GM12878 (cell line): ENCODE results near the gene PTPRF. TPM values are rescaled to one million over a fixed set of nuclear protein-coding genes. Genes with fewer than 3 reads are reported as not detected.

Source experiments
- ATAC-seq: fragments of 200-7000 bp; cut with Tn5 transposase; 3 replicates; pipeline ENCODE4 v1.9.1; 2020; ENCODE audit warnings: mild to moderate bottlenecking, moderate library complexity
- BruUV-seq: library from RNA; stranded (reverse); fragments of 400-500 nt; replicated peaks from 2 replicates; lab custom pipeline; 2021; lab: Mats Ljungman, UMichigan
- CTCF ChIA-PET: fragments of 300-600 bp; sonication (Branson Sonifier 250); formaldehyde crosslinking; extraction: SDS; loops from one replicate; lab custom pipeline; 2021; ENCODE audit warnings: inconsistent platforms; lab: Yijun Ruan, JAX
- POLR2A ChIA-PET: fragments of 350-600 bp; formaldehyde crosslinking; extraction: SDS; loops from one replicate; lab custom pipeline; 2021; ENCODE audit warnings: inconsistent platforms; lab: Charles Lee
- RAD21 ChIA-PET: fragments of 300-600 bp; sonication (Branson Sonifier 250); formaldehyde crosslinking; loops from one replicate; lab custom pipeline; 2023; ENCODE audit warnings: antibody characterized with exemption; ENCODE audit not compliant: unreplicated experiment; lab: Charles Lee
- SMC1A ChIA-PET: fragments of 300-600 bp; sonication (Branson Sonifier 250); formaldehyde crosslinking; loops from one replicate; lab custom pipeline; 2023; ENCODE audit not compliant: unreplicated experiment, uncharacterized antibody; lab: Charles Lee
- DNase-seq: peaks from one replicate; pipeline ENCODE4 v3.0.0-alpha.2; 2011; ENCODE audit warnings: low read depth, low spot score
- FAIRE-seq: peaks from 3 replicates; lab custom pipeline; 2011; peaks lifted over from hg19 to GRCh38; lab: Jason Lieb, UNC
- H2AFZ ChIP-seq: 2 replicates; pipeline ENCODE4 v1.6.0; 2011; ENCODE audit warnings: low read depth, low read length, control low read depth; ENCODE audit not compliant: control insufficient read depth
- H3K27ac ChIP-seq: 2 replicates; pipeline ENCODE4 v1.5.1; 2011; ENCODE audit warnings: control low read depth; ENCODE audit not compliant: control insufficient read depth, insufficient read depth
- H3K27me3 ChIP-seq, 2 experiments: replicated peaks in 1 of 2; 2 replicates each; pipeline versions ENCODE4 v1.6.0 to v1.6.1; 2011; ENCODE audit warnings: low read length in 1 of 2; ENCODE audit not compliant: control insufficient read depth in 2 of 2, insufficient read depth in 2 of 2
- H3K36me3 ChIP-seq, 2 experiments: 2 replicates each; pipeline ENCODE4 v1.5.1; 2011; ENCODE audit warnings: low read length in 1 of 2; ENCODE audit not compliant: control insufficient read depth in 2 of 2, insufficient read depth in 2 of 2
- H3K4me1 ChIP-seq: 2 replicates; pipeline ENCODE4 v1.6.1; 2011; ENCODE audit warnings: mild to moderate bottlenecking, low read length, moderate library complexity, mixed read lengths; ENCODE audit not compliant: control insufficient read depth, insufficient read depth
- H3K4me2 ChIP-seq: 2 replicates; pipeline ENCODE4 v1.6.0; 2011; ENCODE audit warnings: control low read depth; ENCODE audit not compliant: control insufficient read depth, insufficient read depth
- H3K4me3 ChIP-seq: fragments of 200-600 bp; sonication (generic); 2 replicates; pipeline ENCODE4 v1.5.1; 2016
- H3K79me2 ChIP-seq: 2 replicates; pipeline ENCODE4 v1.6.0; 2011; ENCODE audit warnings: low read length; ENCODE audit not compliant: control insufficient read depth, insufficient read depth
- H3K9ac ChIP-seq: 2 replicates; pipeline ENCODE4 v1.8.0; 2011; ENCODE audit warnings: low read length, control low read depth, mixed read lengths; ENCODE audit not compliant: control insufficient read depth, insufficient read depth
- H3K9me3 ChIP-seq: replicated peaks from 3 replicates; pipeline ENCODE4 v1.5.1; 2011; ENCODE audit warnings: mild to moderate bottlenecking, low read length; ENCODE audit not compliant: control insufficient read depth, insufficient read depth
- H4K20me1 ChIP-seq: 2 replicates; pipeline ENCODE4 v1.6.0; 2011; ENCODE audit not compliant: control insufficient read depth, insufficient read depth
- ASH2L ChIP-seq: fragments of 300-600, 200-600 bp; sonication (generic); IDR thresholded peaks from 2 replicates; pipeline ENCODE4 v1.6.1; 2017; ENCODE audit warnings: low read depth, mild to moderate bottlenecking, borderline replicate concordance
- ATF2 ChIP-seq: IDR thresholded peaks from 2 replicates; pipeline ENCODE4 v1.6.1; 2012; ENCODE audit warnings: low read length, inconsistent platforms
- CEBPB ChIP-seq, 2 experiments: fragments of 150-350 bp in 1 of 2; IDR thresholded peaks; 2 replicates each; pipeline ENCODE4 v1.6.1; 2012 to 2014; ENCODE audit warnings: low read depth in 2 of 2, low read length in 2 of 2, borderline replicate concordance in 1 of 2, inconsistent platforms in 1 of 2
- CHD1 ChIP-seq: IDR thresholded peaks from 2 replicates; pipeline ENCODE4 v1.6.1; 2012; ENCODE audit warnings: low read depth, low read length, improper control_type of control experiment
- CREB1 ChIP-seq: IDR thresholded peaks from 2 replicates; pipeline ENCODE4 v1.6.1; 2012; ENCODE audit warnings: low read depth, mild to moderate bottlenecking, inconsistent platforms
- EP300 ChIP-seq, 2 experiments: fragments of 150-350 bp in 1 of 2; IDR thresholded peaks; 2 replicates each; pipeline ENCODE4 v1.6.1; 2011 to 2012; ENCODE audit warnings: low read depth in 2 of 2, low read length in 2 of 2, borderline replicate concordance in 1 of 2, improper control_type of control experiment in 1 of 2, inconsistent platforms in 1 of 2; ENCODE audit not compliant: control insufficient read depth in 1 of 2
- GABPA ChIP-seq: IDR thresholded peaks from 2 replicates; pipeline ENCODE4 v1.6.1; 2014; ENCODE audit warnings: antibody characterized with exemption, low read depth, mild to moderate bottlenecking, inconsistent platforms
- HSF1 ChIP-seq: fragments of 150-350 bp; IDR thresholded peaks from 2 replicates; pipeline ENCODE4 v1.6.1; 2014; ENCODE audit warnings: mild to moderate bottlenecking, low read depth, low read length
- IRF4 ChIP-seq: IDR thresholded peaks from 2 replicates; pipeline ENCODE4 v1.6.1; 2011; ENCODE audit warnings: low read depth, low read length
- POLR2AphosphoS2 ChIP-seq: IDR thresholded peaks from 2 replicates; pipeline ENCODE4 v1.6.1; 2011; ENCODE audit warnings: low read depth, mild to moderate bottlenecking, low read length, improper control_type of control experiment, moderate library complexity
- PRDM15 ChIP-seq: fragments of 450-650 bp; formaldehyde crosslinking; IDR thresholded peaks from 2 replicates; pipeline ENCODE4 v1.4.0; 2020; ENCODE audit warnings: mild to moderate bottlenecking, moderate library complexity
- RB1 ChIP-seq: fragments of 450-650 bp; formaldehyde crosslinking; IDR thresholded peaks from 2 replicates; pipeline ENCODE4 v1.6.1; 2017; ENCODE audit warnings: mild to moderate bottlenecking, borderline replicate concordance
- RUNX3 ChIP-seq: IDR thresholded peaks from 2 replicates; pipeline ENCODE4 v1.6.1; 2012; ENCODE audit warnings: low read length, inconsistent platforms
- SMAD5 ChIP-seq: IDR thresholded peaks from 2 replicates; pipeline ENCODE4 v1.6.1; 2016; ENCODE audit warnings: antibody characterized with exemption, low read depth
- YBX1 ChIP-seq: fragments of 450-650 bp; IDR thresholded peaks from 2 replicates; pipeline ENCODE4 v1.6.1; 2016; ENCODE audit warnings: antibody characterized with exemption
- WGBS: methylation state at CpG from one replicate; pipeline ENCODE4 v1.1.6; 2016; ENCODE audit warnings: low lambda C conversion rate; ENCODE audit not compliant: insufficient replicate concordance, insufficient coverage; ENCODE audit errors: missing lambda C conversion rate; 5-methylcytosine and 5-hydroxymethylcytosine counted together
- in situ Hi-C: fragments of 300-500 bp; cut with MboI; formaldehyde crosslinking; loops from 9 replicates; pipeline ENCODE4 v1.14.3; 2018; ENCODE audit warnings: mixed read lengths
- intact Hi-C: fragments of 100-400 bp; cut with micrococcal nuclease; formaldehyde crosslinking; loops from one replicate; pipeline ENCODE4 v1.14.2; 2022; ENCODE audit not compliant: unreplicated experiment
- polyA plus RNA-seq, 11 experiments: library from polyadenylated mRNA; depleted of rRNA in 4 of 11; unstranded in 6 of 11; stranded (reverse) in 5 of 11; fragments of >200 nt; fragmentation: Nextera tagmentation in 4 of 11; fragmentation: Illumina TruSeq in 1 of 11; extraction: Ambion mirVana in 4 of 11; extraction: Trizol in 1 of 11; gene quantifications; 1 replicate in 1 of 11; 2 replicates in 10 of 11; pipeline versions ENCODE4 v1.2.1 to v1.2.3, GENCODE V29; 2011 to 2016; ENCODE audit warnings: inconsistent platforms in 2 of 11, missing spikeins in 2 of 11, low read depth in 1 of 11
- total RNA-seq, 4 experiments: library from RNA; depleted of rRNA in 3 of 4; stranded (reverse); fragments of >200 nt in 3 of 4; fragmentation: Illumina TruSeq in 1 of 4; extraction: Trizol in 1 of 4; gene quantifications; 2 replicates each; pipeline versions ENCODE4 v1.2.1 to v1.2.3, GENCODE V29; 2013 to 2021

Gene PTPRF
- total and polyA plus RNA-seq, 10 of the 15 experiments (the other 5 are each of a cell fraction or from before 2014, with no cell fraction given), result 0.04 to 2.6 (median 0.32) TPM

- Histone ChIP-seq H3K27ac (no peak overlapping the region), H3K9me3 (no peaks in the 10 kb centered on the region), H3K36me3 (no peaks in the 10 kb centered on the region), H3K4me3 (no peak overlapping the region), H2AFZ (no peak overlapping the region), H3K4me2 (no peak overlapping the region), H3K27me3 (no peaks in the 10 kb centered on the region; a peak in 1 of 4 replicates), H3K79me2 (no peaks in the 10 kb centered on the region), H4K20me1 (no peaks in the 10 kb centered on the region), H3K9ac (no peak overlapping the region), H3K4me1 (no peaks in the 10 kb centered on the region)
- intact Hi-C loops (no loop called here), in situ Hi-C loops (no loop called here)
- WGBS, result 49% methylated on average over 7 of the region's 7 CpGs
- FAIRE-seq (no peak), DNase-seq (no peak), ATAC-seq (no peak)
- SMC1A ChIA-PET, result no interaction called here
- no TSS peak for BruUV-seq
- CTCF ChIA-PET, result no interaction called here
- TF ChIP-seq EP300 (IDR thresholded peaks at IDR 0.05; ENCODE audit: borderline replicate concordance in 1 of 2, control insufficient read depth in 1 of 2, low read depth in 2 of 2, low read length in 2 of 2) (no peak), ASH2L (no peak), CEBPB (IDR thresholded peaks at IDR 0.05; ENCODE audit: borderline replicate concordance in 1 of 2, low read depth in 2 of 2, low read length in 2 of 2) (no peak), POLR2AphosphoS2 (no peak), ATF2 (no peak), RUNX3 (no peak), PRDM15 (CRISPR knock-in tag) (no peak), SMAD5 (no peak), GABPA (no peak), YBX1 (no peak), RB1 (no peak), IRF4 (no peak), HSF1 (no peak), CREB1 (no peak), CHD1 (no peak)
- RAD21 ChIA-PET, result no interaction called here
- POLR2A ChIA-PET, result no interaction called here
These were observed 85.7 kb downstream of the PTPRF start for GRCh38 chr1:43616383-43616782.
